ENCODE data around the gene SCOC.

The SCOC gene

GRCh38 chr4:140331876-140332275 lies 41.6 kb upstream of the SCOC start:
- no peaks in the 10 kb centered on the region for H3K4me1 ChIP-seq (ENCODE audit: low read depth, poor library complexity, severe bottlenecking)
- no peak overlapping the region for H2AFZ ChIP-seq (ENCODE audit: low read depth)
- H3K27me3 ChIP-seq (ENCODE audit: insufficient read depth, low read depth): no peaks in the 10 kb centered on the region
- H3K36me3 ChIP-seq (ENCODE audit: insufficient read depth): no peaks in the 10 kb centered on the region
- no peak overlapping the region for H3K9ac ChIP-seq
- TF ChIP-seq, protein P1, sequence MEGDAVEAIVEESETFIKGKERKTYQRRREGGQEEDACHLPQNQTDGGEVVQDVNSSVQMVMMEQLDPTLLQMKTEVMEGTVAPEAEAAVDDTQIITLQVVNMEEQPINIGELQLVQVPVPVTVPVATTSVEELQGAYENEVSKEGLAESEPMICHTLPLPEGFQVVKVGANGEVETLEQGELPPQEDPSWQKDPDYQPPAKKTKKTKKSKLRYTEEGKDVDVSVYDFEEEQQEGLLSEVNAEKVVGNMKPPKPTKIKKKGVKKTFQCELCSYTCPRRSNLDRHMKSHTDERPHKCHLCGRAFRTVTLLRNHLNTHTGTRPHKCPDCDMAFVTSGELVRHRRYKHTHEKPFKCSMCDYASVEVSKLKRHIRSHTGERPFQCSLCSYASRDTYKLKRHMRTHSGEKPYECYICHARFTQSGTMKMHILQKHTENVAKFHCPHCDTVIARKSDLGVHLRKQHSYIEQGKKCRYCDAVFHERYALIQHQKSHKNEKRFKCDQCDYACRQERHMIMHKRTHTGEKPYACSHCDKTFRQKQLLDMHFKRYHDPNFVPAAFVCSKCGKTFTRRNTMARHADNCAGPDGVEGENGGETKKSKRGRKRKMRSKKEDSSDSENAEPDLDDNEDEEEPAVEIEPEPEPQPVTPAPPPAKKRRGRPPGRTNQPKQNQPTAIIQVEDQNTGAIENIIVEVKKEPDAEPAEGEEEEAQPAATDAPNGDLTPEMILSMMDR (conservative IDR thresholded peaks at IDR 0.05; ENCODE audit: low read depth, low read length): no peak
- no peaks in the 10 kb centered on the region for H3K79me2 ChIP-seq (ENCODE audit: insufficient read depth, low read depth)
- H4K20me1 ChIP-seq (ENCODE audit: insufficient read depth): no peaks in the 10 kb centered on the region
- H3K27ac ChIP-seq: no peak overlapping the region
- no peak overlapping the region for H3K4me2 ChIP-seq
- H3K4me3 ChIP-seq (IDR thresholded peaks at IDR 0.05; ENCODE audit: insufficient read depth, low read depth, low read length): no peak overlapping the region

DNA sequence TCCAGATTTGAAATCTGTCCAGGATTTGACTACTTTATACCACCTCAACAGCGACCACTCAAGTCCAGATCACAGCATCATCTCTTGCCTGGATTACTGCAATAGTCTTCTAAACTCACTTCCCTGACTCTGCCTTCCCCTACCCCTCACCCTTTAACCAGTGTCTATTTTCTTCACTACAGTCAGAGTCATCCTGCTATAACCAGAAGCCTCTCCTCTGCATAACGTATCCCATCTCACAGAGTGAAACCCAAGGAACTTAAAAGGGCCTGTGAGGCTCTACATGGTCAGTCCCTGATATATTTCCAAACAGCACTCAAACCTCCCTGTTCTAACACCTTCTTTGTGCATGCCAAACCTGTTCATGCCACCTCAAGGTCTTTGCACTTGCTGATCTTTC lies 40.7 kb upstream of the SCOC start:
- Histone ChIP-seq H3K4me2 (no peak overlapping the region), H2AFZ (ENCODE audit: low read depth) (no peak overlapping the region), H4K20me1 (ENCODE audit: insufficient read depth) (no peaks in the 10 kb centered on the region), H3K4me3 (IDR thresholded peaks at IDR 0.05; ENCODE audit: insufficient read depth, low read depth, low read length) (no peak overlapping the region), H3K4me1 (ENCODE audit: low read depth, poor library complexity, severe bottlenecking) (no peaks in the 10 kb centered on the region), H3K27me3 (ENCODE audit: insufficient read depth, low read depth) (no peaks in the 10 kb centered on the region), H3K36me3 (ENCODE audit: insufficient read depth) (no peaks in the 10 kb centered on the region), H3K79me2 (ENCODE audit: insufficient read depth, low read depth) (no peaks in the 10 kb centered on the region), H3K27ac (no peak overlapping the region), H3K9ac (no peak overlapping the region)
- TF ChIP-seq, protein P1 (conservative IDR thresholded peaks at IDR 0.05; ENCODE audit: low read depth, low read length): no peak

DNA sequence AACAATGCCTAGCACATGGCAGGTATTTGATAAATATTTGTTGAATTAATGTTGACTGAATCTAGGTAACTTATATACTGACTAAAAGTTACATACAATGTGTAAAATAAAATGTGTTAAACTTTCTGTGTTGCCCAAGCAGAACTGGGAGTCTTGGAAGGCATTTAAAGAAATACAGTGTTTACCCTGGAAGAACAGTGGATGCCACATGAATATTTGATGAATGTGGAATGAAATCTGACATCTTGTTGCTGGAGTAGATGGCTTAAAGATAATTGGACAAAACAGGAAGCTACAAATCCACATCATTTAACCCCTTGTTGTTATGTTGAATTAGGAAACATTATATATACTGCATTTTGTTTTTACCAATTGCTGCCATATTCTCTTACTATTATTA lies 39.9 kb upstream of the SCOC start:
- Histone ChIP-seq H4K20me1 (ENCODE audit: insufficient read depth) (no peaks in the 10 kb centered on the region), H3K4me2 (no peak overlapping the region), H3K27ac (no peak overlapping the region), H3K4me3 (IDR thresholded peaks at IDR 0.05; ENCODE audit: insufficient read depth, low read depth, low read length) (no peak overlapping the region), H3K79me2 (ENCODE audit: insufficient read depth, low read depth) (no peaks in the 10 kb centered on the region), H3K9ac (no peak overlapping the region), H2AFZ (ENCODE audit: low read depth) (no peak overlapping the region), H3K27me3 (ENCODE audit: insufficient read depth, low read depth) (no peaks in the 10 kb centered on the region), H3K4me1 (ENCODE audit: low read depth, poor library complexity, severe bottlenecking) (no peaks in the 10 kb centered on the region), H3K36me3 (ENCODE audit: insufficient read depth) (no peaks in the 10 kb centered on the region)
- TF ChIP-seq, protein P1 (conservative IDR thresholded peaks at IDR 0.05; ENCODE audit: low read depth, low read length): no peak

GRCh38 chr4:140335076-140335475 lies 38.4 kb upstream of the SCOC start:
- H4K20me1 ChIP-seq (ENCODE audit: insufficient read depth): no peaks in the 10 kb centered on the region
- no peak overlapping the region for H2AFZ ChIP-seq (ENCODE audit: low read depth)
- H3K9ac ChIP-seq: no peak overlapping the region
- no peaks in the 10 kb centered on the region for H3K4me1 ChIP-seq (ENCODE audit: low read depth, poor library complexity, severe bottlenecking)
- H3K4me2 ChIP-seq: no peak overlapping the region
- no peaks in the 10 kb centered on the region for H3K27me3 ChIP-seq (ENCODE audit: insufficient read depth, low read depth)
- H3K4me3 ChIP-seq (IDR thresholded peaks at IDR 0.05; ENCODE audit: insufficient read depth, low read depth, low read length): no peak overlapping the region
- TF ChIP-seq, protein P1 (conservative IDR thresholded peaks at IDR 0.05; ENCODE audit: low read depth, low read length): no peak
- H3K27ac ChIP-seq: no peak overlapping the region
- no peaks in the 10 kb centered on the region for H3K36me3 ChIP-seq (ENCODE audit: insufficient read depth)
- H3K79me2 ChIP-seq (ENCODE audit: insufficient read depth, low read depth): no peaks in the 10 kb centered on the region
